Epithelial cell of proximal tubule (primary cell): ENCODE data around the gene CSNK2A2. TPM values are rescaled to one million over a fixed set of nuclear protein-coding genes. Genes with fewer than 3 reads are reported as not detected.

Source experiments
- DNase-seq: peaks from one replicate; pipeline ENCODE4 v3.0.0-alpha.2; 2011; ENCODE audit warnings: low read depth
- H3K4me3 ChIP-seq: 2 replicates; pipeline ENCODE4 v1.5.1; 2011; ENCODE audit warnings: low read depth, mild to moderate bottlenecking, low read length
- total RNA-seq: library from RNA; depleted of rRNA; stranded (reverse); fragments of >200 nt; gene quantifications from 2 replicates; pipeline ENCODE4 v1.2.3, GENCODE V29; 2015
- TF ChIP-seq, protein P1 (sequence below): conservative IDR thresholded peaks from 2 replicates; pipeline ENCODE4 v1.5.1; 2012; ENCODE audit warnings: low read depth, mild to moderate bottlenecking, low read length

The CSNK2A2 gene
- total RNA-seq, 1 donor from 2014 or later = 20.2 TPM

DNA sequence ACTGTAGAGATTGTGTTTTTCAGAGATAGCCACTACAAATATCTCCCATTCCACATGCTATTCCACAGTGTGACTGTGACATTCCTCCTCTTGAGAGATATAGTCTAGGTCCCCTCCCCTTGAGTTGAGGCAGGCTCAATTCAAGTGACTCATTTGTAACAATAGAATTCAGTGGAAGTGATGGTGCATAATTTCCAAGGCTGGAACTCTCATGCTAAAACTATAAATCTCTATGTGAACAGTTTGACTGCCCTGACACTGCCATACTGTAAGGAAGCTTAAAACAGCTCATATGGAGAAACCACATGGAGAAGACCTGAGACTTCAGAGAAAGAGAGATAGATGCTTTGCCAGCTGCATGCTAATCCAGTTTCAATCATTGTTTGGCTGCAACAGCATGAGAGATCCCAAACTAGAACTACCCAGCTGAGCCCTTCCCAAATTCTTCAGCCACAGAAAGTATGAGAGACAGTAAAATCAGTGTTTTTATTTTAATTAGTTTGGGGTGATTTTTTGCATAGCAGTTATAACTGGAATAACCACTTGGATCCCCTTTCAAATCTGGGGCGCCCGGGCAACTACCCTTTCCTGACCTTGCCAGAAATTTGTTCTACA is 19.5 kb upstream of the CSNK2A2 start:
- DNase-seq = no peak
- H3K4me3 ChIP-seq = no peak overlapping the region
- TF ChIP-seq, protein P1, sequence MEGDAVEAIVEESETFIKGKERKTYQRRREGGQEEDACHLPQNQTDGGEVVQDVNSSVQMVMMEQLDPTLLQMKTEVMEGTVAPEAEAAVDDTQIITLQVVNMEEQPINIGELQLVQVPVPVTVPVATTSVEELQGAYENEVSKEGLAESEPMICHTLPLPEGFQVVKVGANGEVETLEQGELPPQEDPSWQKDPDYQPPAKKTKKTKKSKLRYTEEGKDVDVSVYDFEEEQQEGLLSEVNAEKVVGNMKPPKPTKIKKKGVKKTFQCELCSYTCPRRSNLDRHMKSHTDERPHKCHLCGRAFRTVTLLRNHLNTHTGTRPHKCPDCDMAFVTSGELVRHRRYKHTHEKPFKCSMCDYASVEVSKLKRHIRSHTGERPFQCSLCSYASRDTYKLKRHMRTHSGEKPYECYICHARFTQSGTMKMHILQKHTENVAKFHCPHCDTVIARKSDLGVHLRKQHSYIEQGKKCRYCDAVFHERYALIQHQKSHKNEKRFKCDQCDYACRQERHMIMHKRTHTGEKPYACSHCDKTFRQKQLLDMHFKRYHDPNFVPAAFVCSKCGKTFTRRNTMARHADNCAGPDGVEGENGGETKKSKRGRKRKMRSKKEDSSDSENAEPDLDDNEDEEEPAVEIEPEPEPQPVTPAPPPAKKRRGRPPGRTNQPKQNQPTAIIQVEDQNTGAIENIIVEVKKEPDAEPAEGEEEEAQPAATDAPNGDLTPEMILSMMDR = no peak

DNA sequence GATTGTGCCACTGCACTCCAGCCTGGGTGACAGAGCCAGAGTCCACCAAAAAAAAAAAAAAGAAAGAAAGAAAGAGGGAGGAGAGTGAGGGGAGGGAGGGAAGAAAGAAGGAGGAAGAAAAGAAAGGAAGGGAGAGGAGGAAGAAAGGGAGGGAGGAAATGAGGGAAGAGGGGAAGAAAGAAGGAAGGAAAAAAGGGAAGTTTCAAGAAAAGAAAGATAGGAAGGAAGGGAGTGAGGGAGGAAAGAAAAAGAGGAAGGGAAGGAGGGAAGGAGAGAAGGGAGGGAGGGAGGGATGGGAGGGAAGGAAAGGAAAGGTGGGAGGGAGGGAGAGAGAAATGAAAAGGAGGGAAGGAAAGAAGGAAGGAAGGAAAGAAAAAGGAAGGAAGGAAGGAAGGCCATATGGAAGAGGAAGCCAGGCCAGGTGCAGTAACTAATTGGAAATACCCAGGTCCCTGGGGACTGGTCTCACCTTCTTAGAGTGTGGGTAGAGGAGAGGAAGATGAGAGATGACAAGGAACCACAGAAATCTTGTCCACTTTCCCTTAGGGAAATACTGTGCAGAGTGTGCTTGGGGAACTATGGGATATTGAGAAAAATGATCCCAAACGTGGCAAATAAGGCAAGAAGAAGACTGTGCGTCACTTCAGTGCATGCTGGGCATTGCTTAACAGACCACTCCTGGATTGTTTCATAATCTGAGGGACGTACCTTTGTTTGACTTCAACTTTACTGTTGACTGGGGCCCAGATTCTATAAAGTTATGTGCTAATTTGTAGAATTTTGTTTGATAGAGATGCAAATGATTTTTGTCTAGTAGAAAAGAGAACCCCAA is 15.1 kb upstream of the CSNK2A2 start:
- TF ChIP-seq, protein P1 = no peak
- no peak overlapping the region for H3K4me3 ChIP-seq
- no peak for DNase-seq

DNA sequence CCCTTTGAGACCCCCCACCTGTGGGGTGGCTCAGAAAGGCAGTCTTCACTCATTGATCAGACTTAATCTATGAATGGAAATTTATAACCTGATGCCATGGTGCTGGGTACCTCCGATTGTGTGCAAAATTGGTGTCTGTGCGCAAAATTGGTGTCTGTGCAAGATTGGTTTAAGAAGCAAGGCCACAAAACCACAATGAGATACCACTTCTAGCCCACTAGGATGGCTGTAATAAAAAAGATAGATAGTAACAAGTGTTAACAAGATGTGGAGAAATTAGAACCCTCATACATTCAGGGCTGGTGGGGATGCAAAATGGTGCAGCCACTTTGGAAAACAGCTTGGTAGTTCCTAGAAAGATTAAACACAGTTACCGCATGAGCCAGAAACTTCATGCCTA is 13.9 kb upstream of the CSNK2A2 start:
- no peak for DNase-seq
- TF ChIP-seq, protein P1 = no peak
- no peak overlapping the region for H3K4me3 ChIP-seq

DNA sequence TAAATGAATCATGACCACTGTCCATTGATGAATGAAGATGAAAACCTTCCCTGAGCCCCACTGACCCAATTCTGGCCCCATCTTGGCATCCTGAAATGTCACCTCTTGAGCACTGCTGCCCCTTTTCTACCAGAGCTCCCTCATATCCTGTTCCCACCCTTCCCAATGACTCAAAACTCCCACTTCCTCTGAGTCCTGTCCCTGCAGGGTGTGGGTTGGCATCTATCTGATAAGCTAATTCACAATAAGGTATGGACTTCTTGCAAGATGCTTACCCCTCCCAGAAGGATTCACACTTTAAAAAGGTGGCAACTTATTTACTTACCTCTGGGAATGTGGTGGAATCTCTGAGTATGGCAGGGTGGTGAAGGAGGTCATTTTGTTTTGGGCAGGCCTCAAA is 13.3 kb upstream of the CSNK2A2 start:
- no peak overlapping the region for H3K4me3 ChIP-seq
- TF ChIP-seq, protein P1 = no peak
- no peak for DNase-seq

DNA sequence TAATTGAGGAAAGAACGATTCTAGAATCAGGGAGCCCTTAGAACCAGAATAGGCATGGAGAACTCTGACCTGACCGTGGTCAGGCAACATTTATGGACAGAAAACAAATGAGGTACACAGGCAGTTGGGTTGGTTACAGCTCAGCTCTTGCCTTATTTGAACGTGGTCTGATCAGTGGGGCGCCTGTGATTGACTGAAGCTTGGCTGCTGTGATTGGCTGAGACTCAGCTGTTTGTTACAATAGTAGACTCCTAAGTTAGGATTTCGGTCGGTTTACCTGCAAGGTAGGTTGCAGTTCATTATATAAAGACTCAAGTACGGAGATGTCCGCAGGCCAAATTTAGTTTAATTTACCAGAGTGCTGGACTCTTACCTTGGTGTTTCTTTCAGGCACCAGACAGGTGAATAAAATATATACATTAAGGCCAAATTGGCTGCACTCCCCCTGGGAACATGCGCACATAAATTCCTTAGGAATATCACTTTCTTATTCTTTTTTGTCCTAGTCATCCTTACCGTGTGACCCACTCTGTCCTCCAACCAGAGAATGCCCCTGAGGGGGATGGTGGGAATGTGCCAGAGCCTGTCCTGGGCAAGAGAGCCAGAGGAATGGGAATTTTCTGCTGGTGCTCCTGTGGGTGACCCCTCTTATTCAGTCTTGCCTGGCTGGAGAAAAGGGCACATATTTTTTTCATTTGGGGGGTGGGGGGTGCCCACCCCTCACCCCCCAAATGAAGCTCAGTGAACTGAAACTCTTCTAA is 7.5 kb upstream of the CSNK2A2 start:
- H3K4me3 ChIP-seq = no peak overlapping the region
- no peak for DNase-seq
- TF ChIP-seq, protein P1 = no peak

DNA sequence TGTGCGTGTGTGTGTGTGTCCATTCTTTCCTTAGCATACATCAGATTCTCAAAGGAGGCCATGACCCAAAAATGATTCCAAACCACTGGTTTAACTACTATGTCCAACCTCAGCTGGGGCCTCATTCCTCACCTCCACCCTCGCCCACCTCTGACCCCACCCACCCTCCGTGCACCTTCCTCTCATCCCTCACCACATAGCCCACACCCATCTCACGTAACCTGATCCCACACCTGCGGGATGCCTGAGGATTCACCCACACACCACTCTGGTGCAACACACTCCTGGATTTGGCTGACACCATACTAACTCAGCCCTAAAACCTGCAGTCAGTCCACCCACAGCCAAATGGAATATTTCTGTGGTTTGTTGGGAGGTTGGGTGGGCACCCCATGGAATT is 3.3 kb upstream of the CSNK2A2 start:
- TF ChIP-seq, protein P1 = no peak
- no peak for DNase-seq
- H3K4me3 ChIP-seq = no peak overlapping the region
